ENCODE results near the gene EDDM3A. TPM values are rescaled to one million over a fixed set of nuclear protein-coding genes. Genes with fewer than 3 reads are reported as not detected.

Gene EDDM3A
- total and polyA plus RNA-seq, 3 donors from 2014 or later = 0.39 to 1.9 TPM; not detected in 1

Other genes starting within 250 kb of the EDDM3A start
- gene RNASE10, start 240.3 kb upstream of the EDDM3A start, total RNA-seq = not detected
- gene RNASE10, start 240.3 kb upstream of the EDDM3A start, polyA plus RNA-seq (ENCODE audit: insufficient read depth, low read depth, low replicate concordance) = 1.2 TPM
- not detected for gene RNASE9, start 184.8 kb upstream of the EDDM3A start, total RNA-seq
- not detected for gene RNASE9, start 184.8 kb upstream of the EDDM3A start, polyA plus RNA-seq (ENCODE audit: insufficient read depth, low read depth, low replicate concordance)
- gene RNASE11, start 157.9 kb upstream of the EDDM3A start, total RNA-seq = 10 to 100 TPM; 31.7 to 52.0 TPM
- gene RNASE11, start 157.9 kb upstream of the EDDM3A start, polyA plus RNA-seq (ENCODE audit: insufficient read depth, low read depth, low replicate concordance) = 81.0 TPM
- gene RNASE12, start 154.5 kb upstream of the EDDM3A start, total RNA-seq = not detected
- 1.3 TPM for gene RNASE12, start 154.5 kb upstream of the EDDM3A start, polyA plus RNA-seq (ENCODE audit: insufficient read depth, low read depth, low replicate concordance)
- gene OR6S1, start 104.2 kb upstream of the EDDM3A start, total RNA-seq = under 1 TPM in 1 of 2 donors, not detected in 1; 0.68 TPM
- not detected for gene OR6S1, start 104.2 kb upstream of the EDDM3A start, polyA plus RNA-seq (ENCODE audit: insufficient read depth, low read depth, low replicate concordance)
- 10 to 100 TPM; 27.6 to 53.4 TPM for gene RNASE4, start 61.3 kb upstream of the EDDM3A start, total RNA-seq
- gene RNASE4, start 61.3 kb upstream of the EDDM3A start, polyA plus RNA-seq (ENCODE audit: insufficient read depth, low read depth, low replicate concordance) = 27.7 TPM
- 10 to 100 TPM; 28.9 to 42.7 TPM for gene ANG, start 57.1 kb upstream of the EDDM3A start, total RNA-seq
- 27.7 TPM for gene ANG, start 57.1 kb upstream of the EDDM3A start, polyA plus RNA-seq (ENCODE audit: insufficient read depth, low read depth, low replicate concordance)
- gene EDDM3B, start 22.5 kb downstream of the EDDM3A start, total RNA-seq = not detected
- gene EDDM3B, start 22.5 kb downstream of the EDDM3A start, polyA plus RNA-seq (ENCODE audit: insufficient read depth, low read depth, low replicate concordance) = not detected
- 1 to 10 TPM in 1 of 2 donors, under 1 TPM in 1; 0.71 to 7.4 TPM for gene RNASE6, start 35.4 kb downstream of the EDDM3A start, total RNA-seq
- 11.0 TPM for gene RNASE6, start 35.4 kb downstream of the EDDM3A start, polyA plus RNA-seq (ENCODE audit: insufficient read depth, low read depth, low replicate concordance)
- gene RNASE1, start 57.0 kb downstream of the EDDM3A start, total RNA-seq = 1,000 to 10,000 TPM; 2,192 to 2,939 TPM
- 1,880 TPM for gene RNASE1, start 57.0 kb downstream of the EDDM3A start, polyA plus RNA-seq (ENCODE audit: insufficient read depth, low read depth, low replicate concordance)
- gene RNASE3, start 145.5 kb downstream of the EDDM3A start, total RNA-seq = under 1 TPM; 0.50 to 0.63 TPM
- gene RNASE3, start 145.5 kb downstream of the EDDM3A start, polyA plus RNA-seq (ENCODE audit: insufficient read depth, low read depth, low replicate concordance) = 1.4 TPM
- not detected for gene RNASE2, start 209.6 kb downstream of the EDDM3A start, total RNA-seq
- gene RNASE2, start 209.6 kb downstream of the EDDM3A start, polyA plus RNA-seq (ENCODE audit: insufficient read depth, low read depth, low replicate concordance) = 0.65 TPM
- gene METTL17, start 244.1 kb downstream of the EDDM3A start, total RNA-seq = 10 to 100 TPM; 93.2 to 93.4 TPM
- gene METTL17, start 244.1 kb downstream of the EDDM3A start, polyA plus RNA-seq (ENCODE audit: insufficient read depth, low read depth, low replicate concordance) = 68.9 TPM